GM08714 (cell line): ENCODE results near the gene FOXO6.

Experiments
- H3K4me3 ChIP-seq: fragments of 200-500 bp; sonication (Bioruptor generic); 2 replicates; pipeline ENCODE4 v1.5.1; 2014; ENCODE audit warnings: mild to moderate bottlenecking, low read length, inconsistent platforms
- ZNF274 ChIP-seq: IDR thresholded peaks from 2 replicates; pipeline ENCODE4 v1.6.1; 2012; ENCODE audit warnings: mild to moderate bottlenecking, low read depth, low read length

FOXO6 gene

DNA sequence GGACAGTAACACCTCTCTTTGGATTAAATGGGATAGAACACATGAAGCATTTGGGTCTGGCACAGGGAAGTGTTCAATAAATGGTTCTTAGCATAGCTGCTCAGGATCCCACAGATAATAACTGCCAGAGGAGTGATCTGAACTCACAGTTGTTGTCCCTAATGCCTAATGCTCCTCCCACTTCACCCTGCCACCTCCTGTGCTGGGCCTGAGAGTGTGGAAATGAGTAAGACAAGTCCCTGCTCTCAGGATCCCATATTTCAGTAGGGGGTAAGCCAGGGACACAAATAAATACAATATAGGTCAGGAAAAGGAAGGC is 19.9 kb upstream of the FOXO6 start:
- H3K4me3 ChIP-seq: no peak overlapping the region
- TF ChIP-seq ZNF274: no peak

DNA sequence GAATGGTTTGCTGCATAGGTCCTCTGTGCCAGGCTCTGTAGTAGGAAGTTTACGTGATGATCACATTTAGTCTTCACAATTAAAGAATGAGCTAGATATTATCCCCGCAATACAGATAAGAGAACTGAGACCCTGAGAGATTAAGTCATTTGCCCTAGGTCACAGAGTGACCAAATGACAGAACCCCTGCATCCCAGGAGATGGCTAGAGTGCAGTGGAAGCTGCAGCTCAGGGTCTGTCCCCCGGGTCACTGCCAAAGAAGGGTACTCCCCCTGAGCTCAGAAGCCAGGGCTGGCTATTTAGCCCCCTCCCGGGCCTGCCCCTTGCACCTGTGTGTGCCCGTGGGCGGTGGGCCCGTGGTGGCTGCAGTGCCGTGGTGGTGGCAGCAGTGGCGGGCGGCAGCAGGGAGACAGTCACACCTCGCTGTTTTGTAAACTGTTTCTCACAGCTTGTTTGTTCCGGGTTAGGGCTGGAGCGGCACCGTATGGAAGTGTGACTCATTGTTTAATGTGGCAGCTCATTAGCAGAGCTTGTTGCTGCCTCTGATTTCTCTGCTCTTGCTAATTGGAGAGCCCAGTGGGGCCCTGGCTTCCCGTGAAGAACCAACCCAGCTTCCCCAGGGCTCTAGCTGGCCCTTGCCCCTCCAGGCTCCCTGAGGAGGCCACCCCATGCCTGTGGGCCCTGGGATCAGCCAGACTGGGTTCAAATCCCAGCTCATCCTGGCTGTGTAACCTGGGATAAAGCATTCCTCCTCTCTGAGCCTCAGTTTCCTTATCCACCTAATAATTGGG is 19.3 kb upstream of the FOXO6 start:
- no peak for TF ChIP-seq ZNF274

DNA sequence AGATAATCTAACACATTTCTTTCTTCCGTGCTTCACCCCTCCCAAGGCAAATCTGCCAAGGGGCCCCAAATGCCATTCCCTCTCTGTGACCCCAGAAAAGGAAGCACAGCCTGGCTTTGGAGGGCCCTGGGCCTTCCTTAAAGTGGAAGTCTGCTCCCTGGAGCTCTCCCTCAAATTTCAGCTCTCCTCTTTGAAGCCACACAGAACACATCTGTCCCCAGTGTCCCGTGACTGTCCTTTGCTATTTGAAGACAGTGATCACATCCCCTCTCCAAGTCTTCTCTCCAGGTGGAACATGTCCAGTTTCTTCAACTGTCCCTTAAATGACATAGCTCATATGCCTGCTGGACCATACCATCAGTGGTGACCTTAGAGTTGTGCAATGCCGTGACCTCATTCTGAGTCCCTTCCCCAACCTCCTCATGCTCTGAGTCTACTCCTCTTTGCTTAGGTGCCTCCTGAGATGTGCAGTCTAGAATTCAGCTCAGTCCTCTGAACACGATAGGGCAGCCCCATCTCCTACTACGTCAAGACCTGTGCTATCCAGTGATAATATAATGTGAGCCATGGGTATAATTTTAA is 18.4 kb upstream of the FOXO6 start:
- H3K4me3 ChIP-seq: no peak overlapping the region
- TF ChIP-seq ZNF274: no peak

More for the DNA sequence above, 19.3 kb upstream of the FOXO6 start:
- no peak overlapping the region for H3K4me3 ChIP-seq

DNA sequence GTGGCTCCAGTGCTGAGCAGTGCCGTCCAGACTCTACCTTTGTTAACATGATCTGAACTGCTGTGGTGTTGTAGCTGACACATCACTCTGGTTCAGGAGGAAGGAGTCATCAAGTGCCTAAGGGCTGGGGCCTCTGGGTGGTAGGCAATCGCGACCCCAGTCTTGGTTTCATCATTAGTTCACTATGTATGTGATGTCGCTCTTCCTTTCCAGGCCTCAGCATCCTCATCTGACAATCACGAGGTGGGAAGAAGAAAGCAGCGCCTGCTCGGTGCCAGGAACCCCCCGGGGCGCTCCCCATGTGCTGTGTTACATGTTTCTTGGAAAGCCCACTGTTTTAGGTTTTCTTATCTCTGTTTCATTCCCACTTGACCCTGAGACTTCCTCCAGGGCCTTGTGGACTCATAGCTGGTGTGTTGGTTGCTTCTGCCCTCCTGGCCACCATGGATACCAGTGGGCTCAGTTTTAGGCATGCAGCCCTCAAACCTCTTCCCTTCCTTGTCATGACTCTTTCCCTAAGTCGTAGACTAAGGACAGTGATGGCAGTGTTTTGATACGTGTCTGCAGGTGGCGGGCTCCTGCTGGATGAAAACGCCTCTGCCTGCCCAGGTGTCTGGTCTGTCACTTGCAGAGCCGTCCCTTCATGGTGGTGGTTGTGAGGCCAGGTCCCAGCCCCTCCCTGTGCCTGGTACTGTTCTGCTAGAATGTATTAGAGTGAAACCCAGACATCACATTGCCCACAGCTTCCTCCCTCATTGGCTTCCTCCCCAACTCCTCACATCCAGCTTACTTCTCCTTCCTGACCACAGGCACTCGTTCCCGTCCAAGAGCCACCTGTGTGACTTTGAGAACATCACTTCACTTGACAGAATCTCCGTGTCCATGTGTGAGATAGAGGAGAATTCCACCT is 17.2 kb upstream of the FOXO6 start:
- TF ChIP-seq ZNF274: no peak
- no peak overlapping the region for H3K4me3 ChIP-seq

DNA sequence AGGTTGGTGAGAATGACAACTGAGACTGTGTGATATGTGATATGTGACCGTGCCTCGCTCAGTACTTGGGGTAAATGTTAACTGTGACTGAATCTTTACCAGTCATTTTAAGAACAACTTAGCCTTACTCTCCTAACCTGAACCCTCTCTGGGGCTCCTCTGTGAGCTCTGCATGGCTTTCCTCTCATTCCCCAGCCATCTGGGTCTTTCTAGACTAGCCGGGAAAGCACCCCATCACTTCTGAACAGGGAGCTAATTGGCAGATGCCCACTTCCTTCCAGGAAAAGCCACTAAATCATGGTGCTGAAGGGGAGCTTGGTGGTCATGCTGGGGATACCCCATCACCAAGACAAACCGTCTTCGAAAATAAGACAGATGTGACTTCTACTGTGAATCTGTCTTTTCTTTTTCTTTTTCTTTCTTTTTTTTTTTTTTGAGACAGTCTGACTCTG is 16.5 kb upstream of the FOXO6 start:
- H3K4me3 ChIP-seq: no peak overlapping the region
- TF ChIP-seq ZNF274: no peak

DNA sequence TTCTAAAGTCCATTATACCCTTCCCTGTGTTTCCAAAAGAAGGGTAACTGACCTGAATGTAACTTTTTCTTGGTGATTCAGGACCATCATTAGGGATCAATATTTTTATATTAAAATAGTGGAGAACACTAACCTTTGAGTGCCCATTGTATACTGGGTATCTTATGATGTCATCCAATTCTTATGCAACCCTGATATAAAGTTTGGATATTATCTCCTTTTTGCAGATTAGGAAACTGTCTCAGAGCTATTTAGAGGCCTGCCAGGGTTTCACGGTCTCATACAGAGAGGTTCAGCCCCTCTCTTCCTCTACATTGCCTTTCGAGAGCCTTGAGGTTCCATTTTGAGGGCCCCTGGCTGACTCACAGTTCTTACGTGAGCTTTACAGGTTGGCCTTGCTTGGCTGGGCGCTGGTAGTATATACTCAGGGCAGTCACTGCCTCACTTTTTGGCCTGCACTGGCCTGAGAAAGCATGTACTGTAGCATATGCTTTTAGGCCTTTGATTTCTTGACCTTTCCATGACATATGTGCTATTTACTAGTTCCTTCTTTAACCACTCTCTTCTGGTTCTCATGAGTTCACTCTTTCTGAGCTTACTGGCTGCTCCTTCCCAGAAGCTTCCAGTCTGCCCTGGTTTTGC is 15.7 kb upstream of the FOXO6 start:
- no peak for TF ChIP-seq ZNF274
- H3K4me3 ChIP-seq: no peak overlapping the region

DNA sequence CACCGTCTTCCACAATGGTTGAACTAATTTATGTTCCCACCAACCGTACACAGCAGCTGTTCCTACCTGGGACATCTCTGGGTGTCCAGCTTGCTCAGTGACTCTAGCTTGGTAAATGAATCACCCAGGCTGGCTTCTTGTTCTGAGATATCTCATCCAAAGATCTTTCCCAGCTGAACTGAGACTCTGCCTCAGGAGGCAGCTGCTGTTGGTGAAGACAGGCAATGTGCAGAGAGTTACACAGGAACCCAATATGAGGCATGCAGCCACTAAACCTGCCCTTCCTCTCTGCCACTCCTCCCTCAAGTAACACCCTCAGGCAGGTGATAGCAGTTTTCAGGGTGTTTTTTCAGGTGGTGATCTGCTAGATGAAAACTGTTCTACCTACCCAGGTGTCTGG is 14.0 kb upstream of the FOXO6 start:
- TF ChIP-seq ZNF274: no peak
- H3K4me3 ChIP-seq: no peak overlapping the region

DNA sequence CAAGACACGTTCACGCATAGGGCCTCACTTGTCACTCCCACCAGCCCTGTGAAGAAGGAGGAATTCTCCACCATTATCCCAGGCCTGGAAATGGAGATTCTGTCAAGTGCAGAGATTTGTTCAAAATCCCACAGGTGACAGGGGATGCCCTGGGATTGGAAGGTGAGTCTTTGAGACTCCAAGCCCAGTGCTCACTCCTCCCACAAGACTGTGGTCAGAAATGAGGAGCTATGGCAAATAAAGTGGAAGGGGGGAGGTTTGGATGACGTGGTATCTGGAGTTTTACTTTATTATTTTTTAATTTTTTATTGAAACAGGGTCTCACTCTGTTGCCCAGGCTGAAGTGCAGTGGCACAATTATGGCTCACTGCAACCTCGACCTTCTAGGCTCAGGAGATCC is 12.8 kb upstream of the FOXO6 start:
- no peak for TF ChIP-seq ZNF274
- no peak overlapping the region for H3K4me3 ChIP-seq

DNA sequence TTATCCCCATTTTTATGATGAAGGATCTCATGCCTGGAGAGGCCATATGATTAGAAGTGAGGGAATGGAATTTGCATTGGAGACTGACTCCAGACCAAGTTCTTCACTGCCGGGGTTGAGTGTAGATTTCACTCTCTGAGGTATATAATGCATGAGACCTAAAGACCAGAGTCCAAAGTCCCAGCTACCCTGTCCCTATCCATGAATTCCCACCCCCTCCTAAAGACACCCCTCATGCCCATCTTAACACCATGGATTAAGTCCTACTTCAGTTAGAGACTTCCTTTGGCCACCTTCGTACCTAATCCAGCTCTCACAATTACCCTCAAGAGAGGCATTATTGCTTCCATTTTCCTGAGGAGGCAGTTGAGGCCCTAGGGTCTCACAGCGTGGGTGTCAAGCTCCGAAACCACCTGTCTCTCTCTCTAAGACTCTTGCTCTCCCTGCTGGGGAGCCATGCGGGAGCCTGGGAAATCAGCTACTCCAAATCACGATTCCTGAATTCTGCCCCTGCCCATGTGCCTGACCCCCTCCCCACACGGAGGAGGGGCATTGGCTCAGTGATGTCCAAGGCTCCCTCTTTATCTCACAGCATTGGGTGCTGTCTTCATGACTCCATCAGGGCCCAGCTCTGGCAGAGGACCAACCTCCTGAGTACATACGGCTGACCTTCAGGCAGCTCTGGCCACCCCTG is 11.7 kb upstream of the FOXO6 start:
- H3K4me3 ChIP-seq: no peak overlapping the region
- TF ChIP-seq ZNF274: no peak

DNA sequence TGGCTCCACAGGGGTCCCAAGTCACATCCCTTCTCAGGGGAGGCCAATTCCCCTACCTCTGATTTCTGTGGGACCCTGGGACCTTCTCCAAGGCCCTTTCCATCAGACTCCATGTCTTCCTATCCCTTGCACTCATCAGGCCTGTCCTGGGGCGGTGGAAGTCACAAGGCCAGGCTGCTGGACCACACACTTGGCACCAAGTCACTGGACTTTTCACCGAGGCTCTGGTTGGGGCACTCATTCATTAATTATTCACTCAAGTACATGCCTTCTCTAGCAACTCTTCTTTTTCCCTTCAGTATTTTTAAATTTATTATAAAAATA is 11.2 kb upstream of the FOXO6 start:
- no peak overlapping the region for H3K4me3 ChIP-seq

DNA sequence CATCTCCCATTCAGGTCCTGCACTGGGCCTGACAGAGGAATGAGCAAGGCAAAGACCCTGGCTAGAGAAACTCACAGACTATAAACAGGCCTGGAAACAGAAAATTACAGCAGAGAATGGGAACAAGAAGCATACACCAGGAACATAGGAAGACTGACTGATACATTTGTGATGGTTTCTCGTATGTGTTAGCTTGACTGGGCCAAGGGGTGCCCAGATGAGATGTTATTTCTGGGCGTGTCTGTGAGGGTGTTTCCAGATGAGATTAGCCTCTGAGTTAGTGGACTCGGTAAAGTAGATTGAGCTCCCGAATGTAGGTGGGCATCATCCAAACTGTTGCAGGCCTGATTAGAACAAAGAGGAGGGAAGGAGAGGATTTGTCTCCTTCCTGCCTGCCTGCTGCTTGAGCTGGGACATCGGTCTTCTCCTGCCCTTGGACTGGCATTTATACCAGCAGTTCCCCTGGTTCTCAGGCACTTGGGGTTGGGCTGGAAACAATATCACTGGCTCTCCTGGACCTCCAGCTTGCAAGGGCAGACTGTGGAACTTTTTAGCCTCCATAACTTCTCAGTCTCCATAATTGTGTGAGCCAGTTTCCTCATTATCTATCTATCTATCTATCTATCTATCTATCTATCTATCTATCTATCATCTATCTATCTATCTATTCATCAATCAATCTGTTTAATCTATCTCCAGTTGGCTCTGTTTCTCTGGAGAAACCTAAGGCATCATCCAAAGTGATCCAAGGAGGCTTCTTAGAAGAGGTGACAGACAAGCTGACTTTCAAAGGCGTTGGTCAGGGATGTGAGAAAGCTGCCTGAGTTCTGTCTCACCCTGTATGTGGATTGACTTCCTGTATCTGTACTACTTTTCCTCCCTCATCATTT is 9.7 kb upstream of the FOXO6 start:
- TF ChIP-seq ZNF274: no peak
- H3K4me3 ChIP-seq: no peak overlapping the region

More for the DNA sequence above, 11.2 kb upstream of the FOXO6 start:
- no peak for TF ChIP-seq ZNF274

DNA sequence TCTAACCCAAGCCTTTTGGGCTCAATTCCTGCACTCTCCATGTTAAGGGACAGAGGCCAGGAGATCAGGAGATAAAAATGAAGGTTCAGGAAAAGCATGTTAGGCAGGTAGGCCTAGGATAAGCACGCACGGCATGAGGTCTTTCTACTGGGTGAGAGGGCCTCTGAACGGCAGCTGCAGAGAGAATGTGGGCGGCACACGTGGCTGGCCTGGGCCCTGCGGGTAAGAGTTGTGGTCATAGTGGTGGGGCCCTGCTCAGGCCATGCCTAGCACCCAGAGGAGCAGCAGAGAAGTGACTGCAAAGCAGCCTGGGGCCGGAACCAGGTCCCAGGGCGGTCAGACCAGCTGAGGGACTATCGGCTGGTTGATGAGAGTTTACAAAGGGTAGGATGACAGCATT is 7.5 kb upstream of the FOXO6 start:
- H3K4me3 ChIP-seq: no peak overlapping the region
- TF ChIP-seq ZNF274: no peak

DNA sequence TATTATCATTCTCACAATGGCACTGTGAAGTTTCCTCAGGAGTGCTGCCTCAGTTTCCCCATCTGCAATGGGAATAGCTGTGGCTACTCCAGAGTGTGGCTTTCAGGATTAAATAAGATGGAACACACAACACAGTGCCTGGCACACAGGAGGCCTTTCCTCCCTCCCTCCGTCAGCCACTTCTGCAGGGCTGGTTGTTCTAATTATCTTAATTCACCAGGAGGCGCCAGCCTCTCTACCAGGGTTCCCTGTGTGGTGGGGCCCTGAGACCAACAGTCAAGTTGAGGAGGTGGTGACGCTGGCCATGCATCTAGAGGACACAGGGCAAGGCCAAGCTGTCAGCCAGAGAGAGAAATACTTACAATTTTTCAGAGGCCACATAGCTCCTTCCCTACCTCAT is 6.3 kb upstream of the FOXO6 start:
- TF ChIP-seq ZNF274: no peak
- H3K4me3 ChIP-seq: no peak overlapping the region
